DMS53 (cell line): ENCODE data around the gene KLRC2.
A peak's percentile ranks its signal among the peaks of the same experiment; 100 is the strongest.
"Not testable (repeated sequence)": the region's sequence is repeated elsewhere in the genome, so short reads cannot be mapped to it uniquely, and the experiment has no call there.

Experiments used
- DNase-seq: peaks from one replicate; lab custom pipeline; 2025; lab: John Stamatoyannopoulos, UW

KLRC2 gene

DNA sequence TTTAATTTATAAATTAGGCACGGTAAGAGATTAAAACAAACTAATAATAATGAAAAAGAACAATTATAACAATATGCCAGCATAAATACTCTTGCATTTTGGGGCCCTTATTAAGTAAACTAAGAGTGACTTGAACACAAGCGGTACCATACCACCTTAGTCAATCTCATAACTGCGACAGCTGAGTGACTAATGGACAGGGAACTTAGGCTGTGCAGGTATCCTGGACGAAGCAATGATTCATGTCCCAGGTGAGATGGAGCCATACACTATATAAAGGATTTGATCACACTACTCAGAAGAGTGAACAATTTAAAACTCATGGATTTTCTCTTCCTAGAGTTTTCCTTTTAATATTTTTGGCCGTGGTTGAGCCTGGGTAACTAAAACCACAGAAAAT lies 30.5 kb downstream of the KLRC2 start:
- DNase-seq, result no peak

DNA sequence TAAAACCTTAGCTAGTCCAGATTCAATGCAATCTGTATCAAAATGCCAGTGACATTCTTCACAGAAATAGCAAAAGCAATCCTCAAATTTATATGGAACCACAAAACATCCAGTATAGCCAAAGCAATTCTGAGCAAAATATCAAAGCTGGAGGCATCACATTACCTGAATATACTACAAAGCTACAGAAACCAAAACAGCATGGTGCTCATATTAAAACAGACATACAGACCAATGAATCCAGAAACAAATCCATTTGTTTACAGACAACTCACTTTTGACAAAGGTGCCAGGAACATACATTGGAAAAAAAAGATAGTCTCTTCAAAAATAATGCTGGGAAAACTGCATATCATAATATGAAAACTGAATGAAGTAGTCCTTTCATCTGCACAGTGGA lies 31.0 kb downstream of the KLRC2 start:
- no peak for DNase-seq

DNA sequence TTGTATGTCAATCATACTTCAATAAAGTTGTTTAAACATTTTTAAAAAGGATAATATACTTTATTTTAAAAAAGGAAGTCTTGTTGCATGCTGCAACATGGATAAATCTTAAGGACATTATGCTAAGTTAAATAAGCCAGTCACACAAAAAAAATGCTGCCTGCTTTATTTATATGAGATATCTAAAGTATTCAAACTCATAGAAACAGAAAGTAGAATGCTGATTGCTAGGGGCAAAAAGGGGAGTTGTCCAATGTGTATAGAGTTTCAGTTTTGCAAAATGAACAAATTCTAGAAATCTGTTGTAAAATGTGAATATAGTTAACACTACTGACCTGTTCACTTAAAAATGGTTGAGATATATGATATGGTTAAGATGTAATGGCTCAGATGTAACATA lies 35.0 kb downstream of the KLRC2 start:
- no peak for DNase-seq

DNA sequence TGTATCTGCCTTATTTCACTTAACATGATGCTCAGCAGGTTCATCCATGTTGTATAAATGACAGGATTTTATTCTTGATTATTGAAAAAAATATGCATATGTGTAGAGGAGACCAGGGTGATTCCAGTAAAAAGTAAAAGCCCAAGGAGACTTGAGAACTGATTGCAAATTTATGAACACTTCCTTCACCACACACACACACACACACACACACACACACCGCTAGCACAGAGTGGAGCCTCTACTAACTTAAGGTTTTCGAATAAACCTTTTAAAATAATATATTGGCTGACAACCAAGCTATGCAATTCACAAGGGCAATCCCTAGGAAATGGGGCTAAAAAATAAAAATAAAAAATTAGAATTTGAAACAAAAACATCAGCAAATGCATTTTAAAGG lies 37.6 kb downstream of the KLRC2 start:
- no peak for DNase-seq

DNA sequence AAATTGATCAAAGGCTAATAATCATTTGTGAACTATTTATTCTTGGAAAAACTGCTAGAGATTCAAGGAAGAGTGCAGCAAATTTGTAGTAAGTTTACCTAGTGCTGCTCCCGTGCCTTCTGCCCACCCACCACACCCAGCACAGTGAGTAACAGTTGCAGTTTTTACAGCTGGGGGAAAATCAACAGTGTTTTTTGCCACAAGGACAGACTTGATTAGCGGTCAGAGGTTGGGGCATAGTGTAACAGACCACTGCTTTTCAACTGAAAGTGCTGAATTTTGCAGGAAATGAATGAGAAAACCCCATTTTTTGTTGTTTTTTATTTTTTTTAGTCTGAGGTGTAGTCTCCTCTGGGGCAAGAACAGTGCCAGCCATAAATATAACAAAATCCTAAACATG lies 38.5 kb downstream of the KLRC2 start:
- peak; percentile 69 for DNase-seq

DNA sequence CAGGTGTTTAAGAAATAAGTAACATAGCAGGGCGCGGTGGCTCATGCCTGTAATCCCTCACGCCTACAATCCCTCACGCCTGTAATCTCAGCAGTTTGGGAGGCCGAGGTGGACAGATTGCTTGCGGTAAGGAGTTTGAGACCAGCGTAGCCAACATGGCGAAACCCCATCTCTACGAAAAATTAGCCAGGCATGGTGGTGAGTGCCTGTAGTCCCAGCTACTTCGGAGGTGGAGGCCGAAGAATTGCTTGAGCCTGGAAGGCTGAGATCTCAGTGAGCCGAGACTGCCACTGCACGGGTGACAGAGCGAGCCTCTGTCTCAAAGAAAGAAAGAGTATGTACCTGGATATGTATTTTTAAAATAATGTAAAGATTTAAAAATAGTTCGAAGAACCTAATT lies 39.6 kb downstream of the KLRC2 start:
- peak; percentile 78 for DNase-seq

DNA sequence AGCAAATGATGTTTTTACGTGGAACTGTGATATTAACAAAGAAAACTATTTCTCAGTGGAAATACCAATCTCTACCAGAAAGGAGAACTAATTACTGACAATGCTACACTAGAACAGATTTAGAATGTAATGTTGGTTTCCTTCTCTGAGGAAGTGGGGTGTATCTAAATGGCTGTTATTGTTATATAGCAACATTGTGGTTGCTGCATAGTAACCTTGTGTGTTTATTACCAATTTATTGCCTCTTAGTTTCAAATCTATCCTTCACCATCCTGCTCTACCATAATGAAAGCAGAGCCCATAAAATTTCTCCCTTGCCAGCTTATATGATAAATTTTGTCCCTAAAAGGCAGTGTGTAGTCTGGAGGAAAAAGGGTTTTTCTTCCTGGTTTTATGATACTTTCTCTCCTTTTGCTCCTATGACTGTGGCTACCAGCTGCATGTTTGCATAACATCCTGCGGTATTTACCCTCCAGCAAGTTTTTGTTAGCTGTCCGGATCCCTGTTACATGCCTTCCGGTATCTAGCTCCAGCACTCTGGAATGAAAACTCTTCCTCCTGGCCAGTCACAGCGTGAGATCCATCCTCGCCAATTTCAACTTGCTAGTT lies 40.3 kb downstream of the KLRC2 start:
- peak; percentile 99 for DNase-seq

DNA sequence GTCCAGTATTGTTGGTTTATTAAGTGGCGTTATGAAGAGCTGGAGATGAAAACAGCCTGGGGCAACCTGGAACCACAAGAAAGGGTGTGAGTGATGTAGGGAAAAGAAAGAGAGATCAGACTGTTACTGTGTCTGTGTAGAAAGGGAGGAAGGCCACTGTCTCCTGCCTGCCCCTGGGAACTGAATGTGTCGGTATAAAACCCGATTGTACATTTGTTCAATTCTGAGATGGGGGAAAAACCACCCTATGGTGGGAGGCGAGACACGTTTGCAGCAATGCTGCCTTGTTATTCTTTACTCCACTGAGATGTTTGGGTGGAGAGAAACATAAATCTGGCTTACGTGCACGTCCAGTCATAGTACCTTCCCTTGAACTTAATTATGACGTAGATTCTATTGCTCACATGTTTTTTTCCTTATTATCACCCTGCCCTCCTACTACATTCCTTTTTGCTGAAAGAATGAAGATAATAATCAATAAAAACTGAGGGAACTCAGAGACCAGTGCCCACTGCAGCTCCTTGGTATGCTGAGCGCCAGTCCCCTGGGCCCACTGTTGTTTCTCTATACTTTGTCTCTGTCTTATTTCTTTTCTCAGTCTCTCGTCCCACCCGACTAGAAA lies 41.2 kb downstream of the KLRC2 start:
- not testable (repeated sequence) for DNase-seq

DNA sequence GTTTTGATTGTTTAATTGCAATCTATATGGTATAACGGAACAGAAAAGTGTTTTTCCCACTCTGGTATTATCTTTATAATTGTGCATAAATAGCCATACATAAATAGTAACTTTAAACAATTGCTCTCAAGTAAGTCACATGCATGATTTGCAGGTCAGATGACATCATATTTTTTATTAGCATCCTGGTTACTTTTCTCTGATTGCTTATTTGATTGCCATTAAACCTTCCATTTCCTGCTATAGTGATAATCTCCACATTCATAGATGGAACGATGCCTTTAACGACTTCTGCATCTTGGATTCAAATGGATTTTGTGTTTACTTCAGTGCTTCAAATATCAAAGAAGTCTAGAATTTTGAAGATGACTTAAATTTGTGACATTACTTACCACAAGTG lies 42.5 kb downstream of the KLRC2 start:
- DNase-seq, result no peak

DNA sequence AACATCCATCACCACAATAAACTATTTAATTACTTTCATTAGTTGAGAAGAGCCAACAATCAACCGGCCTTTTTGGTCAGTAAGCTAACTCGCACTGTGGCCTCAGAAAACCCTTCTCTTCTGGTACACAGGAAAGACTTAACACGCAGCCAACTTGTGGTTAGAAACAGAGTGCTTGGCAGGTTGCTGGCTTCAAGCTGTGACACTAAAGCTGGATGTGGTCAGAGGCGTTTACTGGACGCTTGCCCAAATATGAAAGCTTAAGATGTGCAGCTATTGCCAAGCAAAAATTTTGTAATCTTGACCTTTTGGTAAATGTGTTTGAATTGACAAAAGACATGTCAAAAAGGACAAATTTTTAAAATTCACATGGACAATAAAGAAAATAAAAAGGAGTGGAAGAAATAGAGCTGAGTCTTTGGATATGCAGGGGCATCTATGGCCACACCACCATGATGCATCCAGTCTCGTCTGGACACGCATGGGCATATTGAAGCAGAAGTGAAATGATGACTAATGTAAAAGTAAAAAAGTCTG lies 43.3 kb downstream of the KLRC2 start:
- DNase-seq, result peak; percentile 53

DNA sequence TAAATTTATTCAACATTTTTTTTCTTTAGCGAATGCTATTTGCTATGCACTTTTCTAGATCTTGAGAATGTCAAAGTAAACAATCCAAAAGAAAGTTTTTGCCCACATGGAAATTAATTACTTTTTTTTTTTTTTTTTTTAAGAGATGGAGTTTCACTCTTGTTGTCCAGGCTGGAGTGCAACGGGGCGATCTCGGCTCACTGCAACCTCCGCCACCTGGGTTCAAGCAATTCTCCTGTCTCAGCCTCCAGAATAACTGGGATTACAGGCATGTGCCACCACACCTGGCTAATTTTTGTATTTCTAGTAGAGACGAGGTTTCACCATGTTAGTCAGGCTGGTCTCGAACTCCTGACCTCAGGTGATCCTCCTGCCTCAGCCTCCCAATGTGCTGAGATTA lies 44.8 kb downstream of the KLRC2 start:
- not testable (repeated sequence) for DNase-seq

DNA sequence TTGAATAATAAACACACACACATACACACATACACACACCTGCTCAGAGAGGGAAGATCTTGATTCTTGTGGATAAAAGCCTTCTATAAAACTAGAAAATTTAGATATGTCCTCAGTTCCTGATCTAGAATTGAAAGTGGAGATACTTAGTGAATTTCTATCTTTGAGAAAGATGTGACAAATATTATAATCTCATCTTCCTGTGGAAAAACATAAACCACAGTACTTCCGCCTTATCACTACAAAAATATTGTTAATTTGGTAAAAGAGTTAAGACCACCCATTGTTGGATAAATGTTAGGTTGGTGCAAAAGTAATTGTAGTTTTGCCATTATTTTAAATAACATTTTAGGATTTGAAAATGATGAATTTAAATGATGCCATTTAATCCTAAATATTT lies 45.9 kb downstream of the KLRC2 start, which contains the start of gene KLRK1:
TSS of gene KLRK1 (minus strand) at position 138 of the 400 bp plus-strand sequence. CDS start 1,231 bp downstream, outside the sequence.
- no peak for DNase-seq

DNA sequence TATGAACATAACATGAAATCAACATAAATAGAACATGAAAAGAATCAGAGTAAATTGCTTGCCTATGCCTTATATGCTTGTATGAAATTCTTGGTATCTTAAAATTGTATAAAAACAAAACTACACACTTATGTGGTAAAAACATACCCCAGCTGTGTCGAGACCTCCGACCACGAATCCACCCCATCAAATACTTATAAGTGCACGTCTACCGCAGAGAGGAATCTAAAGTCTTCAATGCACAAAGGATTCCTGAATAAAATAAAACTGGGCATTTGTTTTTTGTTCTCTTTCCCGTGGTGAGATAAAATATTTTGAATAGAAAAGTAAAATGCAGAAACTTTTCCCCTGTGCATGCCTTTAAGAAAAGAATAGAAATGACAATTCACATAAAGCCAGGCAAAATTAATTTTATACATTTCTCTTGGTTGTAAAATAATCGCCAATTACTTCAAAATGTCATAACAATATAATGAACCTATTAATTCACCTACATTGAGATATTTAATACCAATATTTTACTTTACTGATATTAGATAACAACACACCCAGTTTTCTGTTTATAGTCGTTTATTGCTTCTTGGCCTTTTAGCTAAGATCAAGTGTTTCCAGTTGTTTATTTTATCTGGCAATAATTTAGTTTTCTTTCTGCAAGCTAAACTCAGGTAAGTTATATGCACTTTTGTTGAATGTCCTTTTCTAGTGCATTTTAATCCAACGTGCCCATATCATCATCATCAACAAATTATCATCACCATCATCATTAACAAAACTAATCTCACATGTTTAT lies 47.0 kb downstream of the KLRC2 start:
- DNase-seq, result no peak

DNA sequence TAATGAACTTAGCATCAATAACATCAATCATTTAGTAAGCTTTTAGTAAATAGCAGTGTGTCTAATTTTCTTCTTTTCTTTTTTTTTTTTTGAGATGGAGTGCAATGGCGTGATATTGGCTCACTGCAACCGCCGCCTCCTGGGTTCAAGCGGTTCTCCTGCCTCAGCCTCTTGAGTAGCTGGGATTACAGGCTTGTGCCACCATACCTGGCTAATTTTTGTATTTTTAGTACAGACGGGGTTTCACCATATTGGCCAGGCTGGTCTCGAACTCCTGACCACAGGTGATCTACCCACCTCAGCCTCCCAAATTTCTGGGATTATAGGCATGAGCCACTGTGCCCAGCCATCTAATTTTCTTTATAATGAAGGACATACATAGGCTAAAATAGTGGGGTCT lies 48.3 kb downstream of the KLRC2 start:
- not testable (repeated sequence) for DNase-seq

DNA sequence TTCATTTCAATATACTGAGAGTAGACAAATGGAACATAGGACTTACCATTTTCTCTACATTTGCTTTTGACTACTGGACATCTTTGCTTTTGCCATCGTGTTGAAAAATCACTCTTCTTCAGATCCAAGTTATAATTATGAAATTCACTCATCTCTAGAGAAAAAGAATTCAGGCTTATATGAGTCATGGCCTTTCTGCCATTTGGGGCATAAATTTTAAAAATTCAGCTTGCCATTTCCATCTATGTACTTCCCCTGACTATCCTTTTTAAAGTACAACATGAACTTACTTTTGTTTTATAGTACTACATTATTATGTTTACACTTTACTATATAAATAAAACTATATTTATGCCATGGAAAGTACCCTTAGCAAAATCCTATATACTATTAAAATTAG lies 49.0 kb downstream of the KLRC2 start:
- no peak for DNase-seq

DNA sequence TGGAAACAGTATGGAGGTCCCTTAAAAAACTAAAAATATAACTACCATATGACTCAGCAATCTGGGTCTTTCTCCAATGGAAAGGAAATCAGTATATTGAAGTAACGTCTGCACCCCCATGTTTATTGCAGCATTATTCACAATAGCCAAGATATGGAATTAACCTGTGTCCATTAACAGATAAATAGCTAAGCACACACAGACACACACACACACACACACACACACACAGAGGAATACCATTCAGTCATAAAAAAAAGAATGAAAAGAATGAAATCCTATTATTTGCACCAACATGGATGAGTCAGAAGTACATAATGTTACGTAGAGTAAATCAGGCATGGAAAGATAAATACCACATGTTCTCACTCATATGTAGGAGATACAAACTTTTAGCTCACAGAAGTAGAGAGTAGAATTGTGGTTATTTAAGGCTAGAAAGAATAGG lies 50.6 kb downstream of the KLRC2 start:
- DNase-seq, result peak; percentile 98

DNA sequence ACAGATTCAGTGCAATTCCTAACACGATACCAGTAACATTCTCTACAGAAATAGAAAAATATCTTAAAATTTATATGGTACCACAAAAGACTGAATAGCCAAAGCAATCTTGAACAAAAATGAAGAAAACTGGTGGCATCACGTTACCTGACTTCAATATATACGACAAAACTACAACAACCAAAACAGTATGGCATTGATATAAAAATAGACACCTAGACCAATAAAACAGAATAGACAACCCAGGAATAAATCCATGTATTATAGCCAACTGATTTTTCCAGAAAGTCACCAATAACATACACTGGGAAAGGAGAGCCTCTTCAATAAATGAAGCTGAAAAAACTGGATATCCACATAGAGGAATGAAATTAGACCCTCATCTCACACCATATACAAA lies 51.6 kb downstream of the KLRC2 start:
- DNase-seq, result no peak

DNA sequence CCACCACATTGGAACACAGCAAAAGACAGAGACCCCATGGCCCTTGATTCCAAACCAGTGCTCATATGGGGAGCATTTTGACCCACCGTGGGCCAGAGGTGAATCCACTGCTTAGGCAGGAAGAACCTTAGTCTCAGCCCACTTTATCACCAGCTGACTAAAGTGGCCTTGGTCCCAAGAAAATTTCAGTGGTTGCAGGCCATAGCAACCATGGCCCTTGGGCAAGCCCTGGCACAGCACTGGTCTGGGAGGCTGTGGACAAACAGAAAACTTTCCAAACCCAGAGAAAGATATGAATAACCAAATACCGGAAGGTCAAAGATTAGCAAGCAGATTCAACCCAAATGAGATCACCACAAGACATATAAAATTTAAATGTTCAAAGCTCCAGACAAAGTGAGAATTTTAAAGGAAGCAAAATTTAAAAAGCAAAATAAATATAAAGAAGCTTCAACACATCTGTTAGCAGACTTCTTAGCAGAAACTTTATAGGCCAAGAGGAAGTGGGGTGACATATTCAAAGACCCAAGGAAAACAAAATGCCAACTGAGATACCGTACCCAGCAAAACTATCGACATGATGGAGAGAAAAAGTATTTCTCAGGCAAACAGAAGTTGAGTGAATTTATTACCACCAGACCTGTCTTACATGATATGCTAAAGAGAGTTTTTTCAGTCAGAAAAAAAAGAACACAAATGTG lies 53.7 kb downstream of the KLRC2 start:
- no peak for DNase-seq
